ENCODE data around the gene SNTB2.

DNA sequence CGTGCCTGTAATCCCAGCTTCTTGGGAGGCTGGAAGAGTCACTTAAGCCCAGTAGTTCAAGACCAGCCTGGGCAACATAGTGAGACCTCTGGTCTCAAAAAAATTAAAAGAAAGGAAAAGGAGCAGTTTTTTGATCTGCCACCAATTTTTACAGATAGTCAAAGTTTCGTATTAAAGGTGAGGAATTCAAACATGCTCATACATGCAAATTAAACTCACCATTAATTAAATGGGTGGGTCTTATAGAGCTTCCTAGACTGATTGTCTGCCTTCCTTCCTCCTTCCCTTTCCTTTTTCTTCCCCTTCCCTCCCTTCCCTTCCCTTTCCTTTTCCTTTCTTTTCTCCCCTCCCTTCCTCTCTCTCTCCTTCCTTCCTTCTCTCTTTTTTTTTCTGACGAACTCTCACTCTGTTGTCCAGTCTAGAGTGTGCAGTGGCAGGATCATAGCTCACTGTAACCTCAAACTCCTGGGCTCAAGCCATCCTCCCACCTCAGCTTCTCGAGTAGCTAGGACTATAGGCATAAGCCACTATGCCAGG lies 87.8 kb downstream of the SNTB2 start:
- TF ChIP-seq, protein P1, sequence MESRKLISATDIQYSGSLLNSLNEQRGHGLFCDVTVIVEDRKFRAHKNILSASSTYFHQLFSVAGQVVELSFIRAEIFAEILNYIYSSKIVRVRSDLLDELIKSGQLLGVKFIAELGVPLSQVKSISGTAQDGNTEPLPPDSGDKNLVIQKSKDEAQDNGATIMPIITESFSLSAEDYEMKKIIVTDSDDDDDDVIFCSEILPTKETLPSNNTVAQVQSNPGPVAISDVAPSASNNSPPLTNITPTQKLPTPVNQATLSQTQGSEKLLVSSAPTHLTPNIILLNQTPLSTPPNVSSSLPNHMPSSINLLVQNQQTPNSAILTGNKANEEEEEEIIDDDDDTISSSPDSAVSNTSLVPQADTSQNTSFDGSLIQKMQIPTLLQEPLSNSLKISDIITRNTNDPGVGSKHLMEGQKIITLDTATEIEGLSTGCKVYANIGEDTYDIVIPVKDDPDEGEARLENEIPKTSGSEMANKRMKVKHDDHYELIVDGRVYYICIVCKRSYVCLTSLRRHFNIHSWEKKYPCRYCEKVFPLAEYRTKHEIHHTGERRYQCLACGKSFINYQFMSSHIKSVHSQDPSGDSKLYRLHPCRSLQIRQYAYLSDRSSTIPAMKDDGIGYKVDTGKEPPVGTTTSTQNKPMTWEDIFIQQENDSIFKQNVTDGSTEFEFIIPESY (CRISPR knock-in tag; IDR thresholded peaks at IDR 0.05): no peak
- no peak for TF ChIP-seq LEF1 (IDR thresholded peaks at IDR 0.05)

Data from K562 (cell line).